Stimulated activated CD4-positive, alpha-beta T cell treated with anti-CD3 and anti-CD28 coated beads, Interleukin-12 subunit alpha, Interleukin-12 subunit beta, amount 100 ng/mL, for 48 hours (primary cell): ENCODE results near the gene ENTPD8.
"Not testable (repeated sequence)": the region's sequence is repeated elsewhere in the genome, so short reads cannot be mapped to it uniquely, and the experiment has no call there.

Experiments used
- DNase-seq, 3 donors: peaks; one replicate each; pipeline ENCODE4 v3.0.0-alpha.2; 2020; ENCODE audit warnings: low read depth in 2 of 3, low spot score in 1 of 3

Gene ENTPD8

DNA sequence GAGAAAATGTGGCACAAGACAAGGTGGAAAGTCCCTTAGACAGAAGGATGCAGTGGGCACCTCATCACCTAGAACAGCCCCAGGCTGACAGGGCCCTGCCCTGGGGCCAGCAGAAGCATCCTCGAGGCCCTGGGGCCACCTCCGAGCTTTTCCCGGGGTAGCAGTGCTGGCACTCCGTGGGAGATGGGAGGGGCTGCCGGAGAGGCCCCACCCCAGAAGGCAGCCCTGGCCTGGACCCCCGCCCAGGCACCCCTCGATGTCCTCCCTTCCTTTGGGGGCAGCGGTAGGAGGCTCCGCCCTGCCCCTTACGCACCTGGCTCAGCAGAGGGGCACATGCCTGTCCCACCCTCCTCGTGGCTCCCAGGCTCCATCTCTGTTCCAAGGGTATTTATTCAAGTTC lies 35.7 kb upstream of the ENTPD8 start:
- DNase-seq = no peak

GRCh38 chr9:137475666-137476065 lies 34.5 kb upstream of the ENTPD8 start:
- no peak for DNase-seq

- no peak for DNase-seq
Measured at GRCh38 chr9:137474271-137474670, 33.1 kb upstream of the ENTPD8 start.

- no peak for DNase-seq
Measured at GRCh38 chr9:137470785-137471184, 29.6 kb upstream of the ENTPD8 start.

GRCh38 chr9:137467896-137468295 lies 26.7 kb upstream of the ENTPD8 start:
- no peak for DNase-seq

GRCh38 chr9:137467161-137467581 lies 26.0 kb upstream of the ENTPD8 start:
- DNase-seq = no peak

DNA sequence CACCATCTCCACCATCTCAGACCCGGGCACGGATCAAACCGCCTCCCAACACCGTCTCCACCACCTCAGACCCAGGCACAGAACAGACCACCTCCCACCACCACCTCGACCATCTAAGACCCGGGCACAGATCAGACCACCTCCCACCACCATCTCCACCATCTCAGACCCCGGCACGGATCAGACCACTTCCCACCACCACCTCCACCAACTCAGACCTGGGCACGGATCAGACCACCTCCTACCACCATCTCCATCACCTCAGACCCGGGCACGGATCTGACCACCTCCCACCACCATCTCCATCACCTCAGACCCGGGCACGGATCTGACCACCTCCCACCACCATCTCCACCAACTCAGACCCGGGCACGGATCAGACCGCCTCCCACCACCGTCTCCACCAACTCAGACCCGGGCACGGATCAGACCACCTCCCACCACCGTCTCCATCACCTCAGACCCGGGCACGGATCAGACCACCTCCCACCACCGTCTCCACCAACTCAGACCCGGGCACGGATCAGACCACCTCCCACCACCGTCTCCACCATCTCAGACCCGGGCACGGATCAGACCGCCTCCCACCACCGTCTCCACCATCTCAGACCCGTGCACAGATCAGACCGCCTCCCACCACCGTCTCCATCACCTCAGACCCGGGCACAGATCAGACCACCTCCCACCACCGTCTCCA lies 25.4 kb upstream of the ENTPD8 start:
- not testable (repeated sequence) for DNase-seq

DNA sequence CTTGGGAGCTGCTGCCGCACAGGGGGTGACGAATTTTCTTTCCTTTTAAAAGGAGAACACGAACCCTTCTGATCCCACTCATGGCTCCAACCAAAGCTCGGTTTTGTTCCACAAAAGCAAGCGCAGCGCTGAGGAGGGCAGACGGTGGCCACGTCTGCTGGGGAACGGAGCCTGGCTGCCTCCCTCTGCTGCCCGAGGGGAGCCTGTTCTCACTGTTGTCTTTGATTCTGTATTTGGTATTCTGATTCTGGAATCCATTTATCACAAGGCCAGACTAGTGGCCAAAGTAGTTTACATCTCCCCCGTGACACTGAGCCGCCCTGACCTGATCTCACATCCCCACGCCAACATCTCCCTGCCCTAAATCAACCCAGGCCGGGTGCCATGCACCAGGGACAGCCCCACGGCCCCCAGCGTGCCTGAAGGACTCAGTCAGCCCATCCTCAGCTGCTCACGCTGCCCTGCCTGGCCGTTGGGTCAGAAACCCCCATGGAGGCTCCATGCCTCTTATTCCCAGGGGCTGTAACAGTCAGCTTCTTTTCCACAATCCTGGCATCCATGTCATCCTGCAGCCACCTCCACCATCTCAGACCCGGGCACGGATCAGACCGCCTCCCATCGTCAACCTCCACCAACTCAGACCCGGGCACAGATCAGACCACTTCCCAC lies 24.7 kb upstream of the ENTPD8 start:
- DNase-seq = no peak

- DNase-seq = no peak
Measured at GRCh38 chr9:137465000-137465719, 24.0 kb upstream of the ENTPD8 start.

- no peak for DNase-seq
Measured at GRCh38 chr9:137464291-137464999, 23.3 kb upstream of the ENTPD8 start.

DNA sequence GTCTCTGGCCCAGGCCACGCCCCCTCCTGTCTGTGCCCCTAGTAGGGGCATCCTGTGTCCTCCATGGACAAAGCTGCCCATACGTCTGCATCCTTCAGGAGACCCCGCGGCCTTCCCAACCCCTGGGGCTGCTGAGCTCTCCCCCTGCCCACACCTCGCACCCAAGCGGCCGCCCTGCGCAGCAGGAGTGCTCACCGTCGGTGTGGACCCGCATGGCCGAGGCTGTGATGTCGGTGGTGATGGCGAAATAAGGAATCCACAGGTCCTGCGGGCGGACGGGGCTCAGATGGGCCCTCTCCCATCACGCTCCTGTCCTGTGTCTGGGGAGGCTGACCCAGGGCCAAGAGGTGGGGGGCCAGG lies 22.8 kb upstream of the ENTPD8 start:
- no peak for DNase-seq

DNA sequence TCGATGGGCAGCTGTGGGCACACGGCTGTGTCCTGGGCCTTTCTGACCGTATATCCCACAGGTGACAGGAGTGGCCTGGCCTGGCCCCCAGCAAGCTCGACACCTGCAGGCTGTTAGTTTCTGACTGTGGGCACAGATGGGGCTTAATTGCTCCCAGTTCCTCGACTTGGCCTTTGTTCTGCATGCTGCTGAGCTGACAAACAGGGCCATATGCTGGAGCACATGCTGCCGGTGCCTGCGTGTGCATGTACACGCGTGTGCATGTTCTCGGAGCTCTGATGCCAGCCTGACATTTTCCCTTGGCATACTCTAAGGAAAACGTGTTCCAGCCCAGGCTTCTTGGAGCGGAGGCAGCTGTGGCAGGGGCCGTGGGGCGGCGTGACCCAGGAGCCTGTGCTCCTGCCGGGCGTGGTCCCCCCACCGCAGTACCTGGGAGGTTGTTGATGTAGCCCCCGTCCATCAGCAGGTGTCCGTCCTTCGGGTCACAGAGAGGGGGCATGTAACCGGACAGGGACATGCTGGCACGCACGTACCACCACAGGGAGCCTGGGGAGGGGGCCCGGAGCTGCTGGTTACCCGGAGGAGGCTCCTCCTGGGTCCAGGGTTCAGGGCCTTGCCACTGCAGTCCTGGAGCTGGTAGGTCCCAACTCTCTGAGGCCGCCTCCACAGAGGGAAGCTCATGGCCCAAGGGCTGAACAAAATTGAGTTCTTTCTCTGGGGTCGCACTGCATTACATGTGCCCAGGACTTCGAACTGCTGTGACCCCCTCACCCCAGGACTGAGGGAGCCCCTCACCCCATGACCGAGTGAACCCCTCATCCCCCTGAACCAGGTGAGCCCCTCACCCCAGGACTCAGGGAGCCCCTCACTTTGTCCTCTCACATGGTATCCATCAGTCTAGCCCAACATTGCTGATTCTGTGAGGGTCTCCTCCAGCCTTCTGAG lies 22.1 kb upstream of the ENTPD8 start:
- DNase-seq = no peak

- no peak for DNase-seq
Measured at GRCh38 chr9:137462396-137462985, 21.3 kb upstream of the ENTPD8 start.

DNA sequence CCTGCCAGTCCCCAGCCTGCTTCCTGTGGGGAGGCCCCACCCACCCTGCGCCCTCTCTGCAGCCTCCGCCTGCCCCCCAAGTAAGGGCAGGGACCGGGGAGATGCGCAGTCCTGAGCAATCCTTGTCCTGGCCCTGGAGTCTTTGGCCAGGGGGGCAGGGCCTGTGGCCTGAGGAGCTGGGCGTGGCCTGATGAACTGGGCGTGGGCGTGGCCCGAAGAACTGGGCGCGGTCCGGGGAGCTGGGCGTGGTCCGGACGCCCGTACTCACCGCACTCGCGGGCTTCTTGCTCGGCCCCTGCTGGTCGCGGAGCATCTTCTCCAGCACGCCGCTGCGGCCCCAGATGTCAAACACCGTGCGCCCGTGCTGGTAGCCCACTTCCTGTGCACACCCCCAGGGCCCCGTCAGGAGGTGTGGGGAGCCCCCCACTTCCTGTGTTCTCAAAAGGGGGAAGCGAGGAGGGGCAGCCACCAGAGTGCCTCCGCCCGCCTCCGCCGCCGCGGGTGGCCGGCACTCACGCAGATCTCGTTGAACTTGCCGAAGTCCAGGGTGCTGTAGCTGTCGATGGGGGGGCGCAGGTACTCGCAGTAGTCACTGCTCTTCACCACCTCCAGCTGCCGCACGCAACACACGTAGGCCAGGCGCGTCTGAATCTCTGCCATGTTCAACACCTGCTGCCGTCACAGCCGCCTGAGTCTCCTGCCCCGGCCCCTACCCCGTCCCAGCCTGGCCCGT lies 20.7 kb upstream of the ENTPD8 start:
- DNase-seq = peak; percentile 72 to 77 (median 73)

DNA sequence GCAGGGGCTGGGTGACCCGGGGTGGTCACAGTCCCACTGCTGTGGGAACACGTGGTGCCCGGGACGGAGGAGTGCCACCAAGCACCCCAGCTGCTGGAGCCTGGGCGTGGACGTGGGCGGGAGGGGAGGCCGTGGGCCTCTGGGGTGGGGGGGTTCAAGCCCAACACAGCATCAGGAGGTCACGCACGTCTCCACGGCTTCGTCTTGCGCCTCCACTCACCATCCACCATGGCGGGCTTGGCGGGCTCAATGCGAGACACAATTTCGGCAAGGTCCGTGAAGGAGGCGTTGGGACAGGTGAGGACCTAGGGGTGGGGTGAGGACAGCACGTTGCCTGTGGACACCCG lies 20.1 kb upstream of the ENTPD8 start:
- no peak for DNase-seq

GRCh38 chr9:137460363-137461315 lies 19.5 kb upstream of the ENTPD8 start:
- no peak for DNase-seq

DNA sequence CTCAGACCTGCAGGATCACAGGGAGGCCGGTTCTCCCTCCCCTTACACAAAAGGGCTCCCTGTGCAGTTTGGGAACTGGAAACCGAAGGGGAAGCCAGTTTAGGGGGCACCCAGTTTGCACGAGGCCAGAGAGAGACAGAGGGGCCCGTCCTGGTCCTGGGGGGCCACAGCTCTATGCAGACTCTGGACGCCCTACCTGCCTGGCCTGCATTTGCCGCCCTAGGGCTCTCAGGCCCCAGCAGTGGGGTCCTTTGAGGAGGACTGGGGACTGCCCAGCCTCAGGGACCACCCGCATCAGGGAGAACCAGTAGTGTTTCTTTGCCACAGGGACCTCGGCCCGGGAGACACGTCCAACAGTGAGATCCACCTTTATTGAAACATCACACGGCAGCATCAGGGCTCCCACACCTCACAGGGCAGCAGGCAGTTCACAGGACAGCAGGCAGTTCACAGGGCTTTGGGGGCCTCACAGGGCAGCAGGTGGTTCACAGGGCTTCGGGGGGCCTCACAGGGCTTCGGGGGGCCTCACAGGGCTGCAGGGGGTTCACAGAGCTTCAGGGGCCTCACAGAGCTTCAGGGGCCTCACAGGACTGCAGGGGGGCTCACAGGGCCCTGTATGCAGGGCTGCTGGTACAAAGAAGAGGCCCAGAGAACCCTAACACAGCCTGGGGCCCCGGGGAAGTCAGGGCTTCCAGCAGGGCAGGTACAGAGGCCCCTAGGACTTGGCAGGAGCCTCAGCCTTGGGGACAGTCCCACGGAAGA lies 18.6 kb upstream of the ENTPD8 start:
- DNase-seq = no peak

DNA sequence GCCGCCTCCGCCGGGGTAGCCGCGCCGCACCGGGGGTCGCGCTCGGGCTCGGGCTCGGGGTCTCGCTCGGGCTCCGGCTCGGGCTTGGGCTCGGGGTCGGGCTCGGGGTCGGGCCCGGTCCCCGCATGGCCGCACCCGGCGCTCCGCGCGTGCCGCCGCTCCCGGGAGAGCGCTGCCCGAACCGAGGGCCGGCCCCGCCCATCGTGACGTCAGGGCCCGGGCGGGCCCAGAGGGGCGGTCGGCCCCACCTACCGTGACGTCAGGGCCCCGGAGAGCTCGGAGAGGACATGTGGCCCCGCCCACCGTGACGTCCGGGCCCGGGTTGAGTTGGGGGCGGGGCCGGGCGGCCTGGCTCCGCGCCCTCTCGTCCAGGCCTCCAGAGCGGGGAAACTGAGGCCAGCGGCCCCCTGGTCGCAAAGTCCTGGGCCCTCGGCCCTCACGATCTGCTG lies 18.0 kb upstream of the ENTPD8 start, which contains the start of gene NSMF:
TSS of gene NSMF (minus strand) at position 183 of the 449 bp plus-strand sequence. CDS start 232 bp downstream, outside the sequence.
- peak; percentile 87 to 93 (median 92) for DNase-seq
